NCI-H1436 (cell line): ENCODE measurements around the gene EEA1.
"Not testable (repeated sequence)": the region's sequence is repeated elsewhere in the genome, so short reads cannot be mapped to it uniquely, and the experiment has no call there.

Source experiments
- DNase-seq: peaks from one replicate; lab custom pipeline; 2025; lab: John Stamatoyannopoulos, UW

EEA1 gene

DNA sequence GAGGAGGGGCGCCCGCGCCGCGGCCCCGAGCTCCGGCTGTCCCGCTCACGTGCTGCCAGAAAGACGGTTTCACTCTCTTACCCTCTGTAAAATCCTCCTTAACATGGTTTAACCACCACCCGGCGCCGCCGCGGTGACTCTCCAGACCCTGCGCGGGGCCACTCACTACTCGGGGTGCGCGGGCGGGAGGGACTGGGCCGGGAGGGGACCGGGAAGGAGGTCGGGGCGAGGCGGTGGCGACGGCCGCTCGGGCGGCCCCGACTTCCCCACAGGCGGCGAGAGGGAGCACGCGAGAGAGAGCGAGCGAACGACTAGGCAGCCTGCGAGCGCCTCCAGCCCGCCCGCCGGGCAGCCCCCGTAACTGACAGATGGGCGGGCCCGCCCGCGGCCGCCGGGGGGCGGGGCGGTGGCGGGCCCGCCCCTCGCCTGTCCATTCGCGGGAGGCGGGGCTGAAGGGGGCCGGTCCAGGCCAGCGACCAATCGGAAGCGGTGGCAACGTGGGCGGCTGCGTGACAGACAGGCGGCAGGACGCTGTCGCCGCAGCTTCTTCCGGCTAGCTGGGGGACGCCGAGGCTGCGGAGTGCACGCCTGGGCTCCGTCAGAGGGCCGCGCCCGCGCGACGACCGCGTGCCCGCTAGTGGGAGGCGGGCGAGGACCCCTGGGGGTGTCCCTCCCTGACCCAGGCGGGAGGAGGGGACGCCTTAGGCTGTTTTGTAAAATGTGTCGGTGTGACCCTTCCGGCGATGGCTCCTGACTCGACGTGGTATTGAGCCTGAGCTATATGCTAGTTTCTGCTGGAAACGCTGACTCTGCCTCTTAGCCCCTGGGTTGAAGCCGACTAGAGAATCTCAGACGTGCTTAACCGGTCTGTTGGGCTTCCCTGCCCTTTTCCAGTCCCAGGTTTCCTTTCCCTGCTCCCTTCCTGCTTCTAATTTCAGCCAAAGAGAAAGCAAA, at the start of gene EEA1:
EEA1 (minus strand) TSS at position 334 of the 954 bp plus-strand sequence; CDS start at position 105, 229 bp downstream.
- DNase-seq: peak; percentile 93

DNA sequence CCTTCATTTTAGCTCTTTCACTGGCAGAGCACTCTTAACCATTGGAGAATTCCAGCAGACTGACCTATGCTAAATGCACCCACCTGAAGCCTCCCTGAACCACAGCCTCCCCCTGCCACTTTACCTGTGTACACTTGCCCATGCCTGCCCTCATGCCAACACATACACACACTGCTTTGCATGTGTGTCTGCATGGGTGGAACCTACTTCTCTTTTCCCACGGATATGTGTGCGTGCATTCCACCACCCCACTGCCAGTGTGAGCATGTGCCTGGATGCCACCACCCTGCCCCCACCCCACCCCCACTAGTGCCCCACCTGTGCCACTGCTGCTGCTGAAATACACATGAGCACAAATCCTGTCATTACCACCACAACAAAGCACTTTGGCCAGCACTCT, 49.5 kb upstream of the EEA1 start:
- no peak for DNase-seq

DNA sequence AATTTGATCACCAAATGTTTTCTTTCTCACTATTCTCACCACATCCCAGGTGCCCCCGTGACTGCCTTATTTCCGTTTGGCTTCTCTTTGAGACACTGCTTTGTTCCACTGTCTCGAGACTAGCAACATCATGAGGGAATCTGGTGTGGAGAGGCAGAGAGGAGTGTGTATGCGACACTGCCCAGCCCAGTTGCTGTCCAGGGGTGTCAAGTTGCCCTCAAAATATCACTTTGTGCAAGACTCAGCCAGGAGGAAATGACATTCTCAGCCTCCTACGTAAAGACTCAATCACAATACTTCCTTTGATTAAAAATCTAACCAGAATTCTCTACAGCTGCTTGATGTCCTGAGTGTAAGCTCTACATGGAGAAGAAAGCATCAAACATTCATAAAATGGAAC, 48.2 kb upstream of the EEA1 start:
- no peak for DNase-seq

DNA sequence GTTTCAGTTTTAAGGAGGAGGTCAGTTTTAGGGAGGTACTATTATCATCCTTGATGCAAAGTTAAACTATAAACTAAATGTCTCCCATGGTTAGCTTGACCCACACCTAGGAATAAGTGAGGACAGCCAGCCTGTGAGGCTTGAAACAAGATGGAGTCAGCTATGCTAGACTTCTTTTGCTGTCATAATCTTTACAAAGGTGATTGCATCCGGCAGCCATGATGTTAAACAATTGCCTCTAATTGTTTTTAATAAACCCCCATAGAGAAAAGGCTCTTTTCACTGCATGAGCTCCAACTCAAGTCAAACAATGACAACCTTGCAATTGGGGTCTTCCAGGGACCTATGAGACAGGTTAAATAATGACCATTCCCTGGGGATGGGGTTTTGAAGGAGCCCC, 45.7 kb upstream of the EEA1 start:
- DNase-seq: no peak

DNA sequence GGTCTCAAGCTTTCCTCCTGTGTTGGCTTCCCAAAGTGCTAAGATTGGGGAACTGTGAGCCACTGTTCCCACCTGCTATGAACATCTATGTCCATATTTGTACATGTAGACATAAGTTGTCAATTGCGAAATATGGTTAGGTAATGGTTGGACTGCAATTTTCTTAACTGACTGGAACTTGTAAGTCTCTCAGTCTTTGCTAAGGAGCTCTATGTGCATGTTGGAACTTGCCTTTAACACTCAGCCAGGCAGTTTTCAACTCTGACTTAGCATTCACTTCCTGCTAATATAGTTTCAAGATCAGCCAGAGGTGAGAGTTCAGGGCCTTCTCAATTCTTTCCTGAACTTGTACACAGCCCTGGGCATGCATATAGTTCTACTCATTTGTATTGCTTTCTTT, 44.5 kb upstream of the EEA1 start:
- DNase-seq: no peak

DNA sequence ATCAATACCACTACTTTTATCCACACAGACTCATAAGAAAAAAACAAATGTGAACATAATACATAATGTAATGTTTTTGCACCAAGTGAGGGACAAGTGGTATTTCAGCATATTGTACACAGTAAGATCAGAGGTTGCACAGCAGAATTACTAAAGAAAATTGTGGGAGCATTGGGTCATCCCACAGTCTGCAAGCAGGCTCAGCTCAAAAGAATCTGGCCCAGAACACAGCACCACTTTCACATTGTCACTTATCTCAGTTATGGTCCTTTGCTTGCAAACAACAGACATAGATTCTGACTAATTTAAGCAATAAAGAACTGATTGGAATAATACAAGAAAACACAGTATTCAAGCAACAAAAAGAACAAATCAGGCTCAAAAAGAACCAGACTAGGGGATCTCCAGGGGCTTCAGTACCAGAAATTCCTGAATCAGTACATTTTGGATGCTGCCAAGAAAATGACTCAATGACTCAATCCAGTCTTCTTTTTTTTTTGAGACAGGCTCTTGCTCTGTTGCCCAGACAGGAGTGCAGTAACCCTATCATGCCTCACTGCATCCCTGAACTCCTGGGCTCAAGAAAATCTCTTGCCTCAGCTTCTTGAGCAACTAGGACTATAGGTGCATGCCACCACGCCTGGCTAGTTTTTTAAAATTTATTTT, 42.9 kb upstream of the EEA1 start:
- DNase-seq: no peak

DNA sequence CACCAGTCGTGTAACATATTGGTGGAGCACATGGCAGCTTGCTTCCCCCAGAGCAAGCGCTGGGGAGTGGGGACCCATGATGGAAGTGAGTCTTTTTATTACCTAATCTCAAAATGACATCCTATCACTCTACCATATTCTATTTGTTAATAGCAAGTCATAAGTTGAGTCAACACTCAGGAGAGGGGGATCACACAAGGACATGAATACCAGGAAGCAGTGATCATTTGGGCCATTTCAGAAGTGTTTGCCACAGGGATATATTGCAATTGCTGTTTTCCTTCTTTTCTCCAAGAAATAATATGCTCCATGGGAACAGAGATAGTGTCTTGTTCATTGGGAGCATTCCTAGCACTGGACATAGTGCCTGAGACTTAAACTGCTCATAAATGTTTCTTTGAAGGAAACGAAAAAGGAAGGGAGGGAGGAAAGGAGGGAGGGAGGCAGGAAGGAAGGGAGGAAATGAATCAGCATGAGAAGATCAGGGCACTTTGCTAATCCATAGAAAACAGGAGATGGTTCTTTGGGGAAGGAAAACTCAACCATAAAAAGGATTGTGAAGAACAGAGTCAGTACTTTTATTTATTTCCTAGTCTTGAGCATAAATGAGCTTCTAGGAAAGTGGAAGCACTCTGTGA, 39.2 kb upstream of the EEA1 start:
- DNase-seq: no peak

DNA sequence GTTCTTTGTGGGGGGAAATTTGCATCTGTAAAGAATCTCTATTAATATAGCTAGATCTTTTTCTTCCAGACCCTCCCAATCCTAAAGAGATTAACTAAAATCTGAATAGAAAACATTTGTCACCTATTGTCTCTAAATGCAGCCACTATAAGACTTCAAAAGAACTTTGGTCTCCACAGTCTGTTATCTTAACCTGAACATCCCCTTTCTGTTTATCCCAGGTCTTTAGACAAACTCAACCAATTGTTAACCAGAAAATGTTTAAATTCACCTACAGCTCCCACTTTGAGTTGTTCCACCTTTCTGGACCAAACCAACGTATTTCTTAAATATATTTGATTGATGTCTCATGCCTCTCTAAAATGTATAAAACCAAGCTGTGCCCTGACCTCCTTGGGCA, 35.3 kb upstream of the EEA1 start:
- DNase-seq: not testable (repeated sequence)

DNA sequence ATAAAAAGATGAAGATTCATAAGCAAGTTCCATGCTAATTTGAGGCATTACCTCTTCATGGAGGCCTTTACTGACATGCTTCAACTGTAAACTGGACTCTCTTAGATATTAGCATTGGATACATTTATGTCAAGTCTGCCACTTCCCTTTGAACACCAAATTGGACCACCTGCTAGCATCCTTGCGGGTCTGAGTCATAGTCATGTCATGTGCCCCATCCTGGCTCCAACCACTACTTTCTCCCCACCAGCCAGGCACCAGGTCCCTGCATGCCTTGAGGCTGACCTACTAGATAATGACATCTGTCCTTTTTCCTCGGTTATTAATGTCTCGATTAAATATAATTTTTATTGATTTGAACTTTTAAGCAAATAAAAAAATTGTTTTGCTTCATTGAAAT, 32.9 kb upstream of the EEA1 start:
- no peak for DNase-seq

DNA sequence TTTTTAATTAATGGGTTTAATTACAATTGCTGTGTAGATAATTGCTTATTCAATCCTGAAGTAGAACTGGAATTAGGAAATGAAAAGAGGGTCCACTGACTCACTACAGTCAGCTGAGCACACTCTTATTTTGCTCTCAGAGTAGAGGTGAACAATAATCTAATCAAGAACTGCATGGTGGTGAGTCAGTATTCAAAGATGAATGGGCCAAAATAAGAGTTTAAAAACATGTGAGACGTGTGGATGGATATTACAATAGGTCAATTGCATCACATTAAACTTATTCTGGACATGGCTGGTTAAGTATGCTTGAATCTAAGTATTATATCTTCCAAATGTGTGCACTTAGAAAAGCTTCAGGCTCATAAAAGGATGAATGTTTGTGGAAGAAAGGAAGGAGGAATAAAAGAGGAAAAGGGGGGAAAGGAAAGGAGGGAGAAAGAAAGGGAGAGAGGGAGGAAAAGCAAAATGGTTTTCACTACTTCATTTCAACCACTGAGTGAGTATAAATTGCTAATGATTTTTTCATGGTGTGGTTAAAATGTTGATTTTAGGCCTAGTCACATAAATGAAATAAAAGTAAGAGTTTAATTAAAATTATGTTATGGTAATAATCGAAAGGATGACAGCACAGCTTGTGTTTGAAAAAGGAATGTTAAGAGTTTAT, 27.0 kb upstream of the EEA1 start:
- DNase-seq: no peak

DNA sequence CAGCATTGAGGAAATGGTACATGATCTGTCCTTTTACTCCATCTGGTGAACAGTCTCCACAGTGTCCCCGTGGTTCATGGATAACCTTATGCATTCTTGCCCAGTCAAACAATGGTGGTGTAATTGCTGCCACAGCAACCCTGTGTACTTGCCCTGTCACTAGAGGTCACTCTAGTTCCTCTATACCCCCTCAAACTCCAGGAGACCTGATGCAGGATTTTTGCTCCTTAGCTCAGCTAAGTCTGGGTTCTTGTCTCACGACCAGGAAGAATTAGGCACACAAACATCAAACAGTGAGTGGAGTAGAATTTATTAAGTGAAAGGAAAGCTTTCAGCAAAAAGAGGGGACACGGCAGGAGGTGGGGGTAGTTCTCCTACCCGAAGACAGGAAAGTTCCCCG, 24.7 kb upstream of the EEA1 start:
- no peak for DNase-seq

DNA sequence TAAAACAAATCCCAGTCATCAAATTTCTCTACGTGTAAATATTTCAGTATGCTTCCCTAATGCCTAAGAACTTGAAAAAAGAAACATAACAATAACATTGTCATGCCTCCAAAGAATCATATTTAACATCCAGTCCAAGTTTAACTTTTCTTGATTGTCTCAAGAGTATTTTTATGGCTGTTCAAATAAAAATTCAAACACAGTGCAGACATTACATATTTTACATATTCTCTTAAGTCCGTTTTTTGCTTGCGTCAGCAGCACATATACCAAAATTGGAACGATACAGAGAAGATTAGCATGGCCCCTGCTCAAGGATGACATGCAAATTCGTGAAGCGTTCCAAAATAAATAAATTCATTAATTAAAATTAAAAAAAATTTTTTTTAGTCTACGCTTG, 23.3 kb upstream of the EEA1 start:
- no peak for DNase-seq

DNA sequence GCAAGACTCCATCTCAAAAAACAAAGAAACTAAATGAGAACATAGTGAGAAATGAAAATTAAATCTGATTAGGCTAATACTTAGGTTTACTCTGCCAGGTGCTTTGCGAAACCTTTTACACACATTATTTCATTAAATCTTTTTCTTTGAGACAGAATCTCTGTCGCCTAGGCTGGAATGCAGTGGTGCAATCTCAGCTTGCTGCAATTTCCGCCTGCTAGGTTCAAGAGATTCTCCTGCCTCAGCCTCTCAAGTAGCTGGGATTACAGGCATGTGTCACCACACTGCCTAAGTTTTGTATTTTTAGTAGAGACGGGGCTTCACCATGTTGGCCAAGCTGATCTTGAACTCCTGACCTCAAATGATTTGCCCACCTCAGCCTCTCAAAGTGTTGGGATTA, 21.9 kb upstream of the EEA1 start:
- no peak for DNase-seq

DNA sequence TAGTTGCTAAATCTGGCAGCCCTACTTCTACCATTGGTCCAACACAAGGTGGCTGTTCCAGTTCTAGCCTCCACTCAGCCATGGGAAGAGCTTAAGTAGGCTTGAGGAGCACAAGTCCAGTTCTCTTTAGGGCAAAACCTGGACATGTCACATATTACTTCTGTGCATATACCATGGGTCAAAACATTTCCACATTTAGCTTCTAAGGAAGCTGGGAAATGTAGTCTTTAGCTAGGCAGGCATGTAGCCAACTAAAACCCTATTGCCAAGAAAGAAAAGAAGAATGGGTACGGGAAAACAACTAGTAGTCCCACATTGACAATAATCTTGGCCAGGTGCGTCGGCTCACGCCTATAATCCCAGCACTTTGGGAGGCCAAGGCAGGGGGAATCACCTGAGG, 20.9 kb upstream of the EEA1 start:
- no peak for DNase-seq

DNA sequence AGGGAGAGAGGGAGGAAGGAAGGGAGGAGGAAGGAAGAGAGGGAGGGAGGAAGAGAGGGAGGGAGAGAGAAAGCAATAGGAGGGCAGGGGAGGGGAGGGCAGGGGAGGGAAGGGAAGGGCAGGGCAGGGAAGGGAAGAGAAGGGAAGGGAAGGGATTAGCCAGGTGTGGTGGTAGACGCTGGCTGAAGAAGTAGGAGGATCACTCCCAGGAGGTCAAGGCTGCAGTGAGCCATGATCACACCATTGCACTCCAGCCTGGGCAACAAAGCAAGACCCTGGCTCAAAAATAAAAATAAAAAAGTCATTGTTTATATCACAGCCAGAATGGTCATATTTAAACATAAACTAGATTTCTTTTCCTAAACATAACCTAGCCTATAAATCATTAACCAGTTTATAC, 20.4 kb upstream of the EEA1 start:
- no peak for DNase-seq

DNA sequence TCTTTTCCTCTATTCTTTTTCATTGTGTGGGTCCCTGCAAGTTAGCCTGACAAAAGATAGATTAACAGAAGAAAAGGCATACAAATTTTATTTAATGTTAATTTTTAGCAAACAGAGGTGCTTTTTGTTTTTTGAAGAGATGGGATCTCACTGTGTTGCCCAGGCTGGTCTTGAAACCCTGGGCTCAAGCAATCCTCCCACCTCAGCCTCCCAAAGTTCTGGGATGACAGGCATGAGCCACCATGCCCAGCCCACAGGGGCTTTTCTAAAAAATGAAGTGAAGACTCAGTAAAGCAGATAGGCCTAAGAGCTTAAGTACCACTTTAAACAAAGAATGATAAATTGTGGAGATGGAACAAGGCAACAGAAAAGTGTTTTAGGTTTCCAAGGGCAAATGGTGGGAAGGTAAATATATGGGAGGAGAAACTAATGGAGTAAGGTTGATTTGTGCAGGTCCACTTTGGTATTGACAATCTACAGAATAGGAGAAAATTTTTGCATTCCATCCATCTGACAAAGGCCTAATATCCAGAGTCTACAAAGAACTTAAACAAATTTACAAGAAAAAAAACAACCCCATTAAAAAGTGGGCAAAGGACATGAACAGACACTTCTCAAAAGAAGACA, 18.6 kb upstream of the EEA1 start:
- no peak for DNase-seq

DNA sequence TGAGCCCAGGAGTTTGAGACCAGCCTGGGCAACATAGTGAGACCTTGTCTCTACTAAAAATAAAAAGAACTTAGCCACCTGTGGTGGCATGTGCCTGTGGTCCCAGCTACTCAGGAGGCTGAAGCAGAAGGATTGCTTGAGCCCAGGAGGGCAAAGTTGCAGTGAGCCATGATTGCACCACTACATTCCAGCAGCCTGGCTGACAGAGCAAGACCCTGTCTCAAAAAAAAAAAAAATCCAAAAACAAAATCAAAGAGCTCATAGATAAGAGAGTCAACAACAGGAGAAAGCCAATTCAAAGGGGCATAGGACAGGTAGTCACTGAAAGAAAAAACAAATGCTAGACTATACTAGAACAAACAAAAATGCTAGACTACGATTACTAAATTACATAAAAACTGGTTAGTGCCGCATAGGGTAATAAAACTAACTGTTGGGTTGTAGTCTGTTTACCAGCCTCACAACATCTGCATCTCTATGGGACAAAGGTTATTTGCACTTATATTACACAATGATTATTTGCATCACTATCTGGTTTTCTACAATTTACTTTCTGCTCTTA, 16.6 kb upstream of the EEA1 start:
- DNase-seq: no peak

DNA sequence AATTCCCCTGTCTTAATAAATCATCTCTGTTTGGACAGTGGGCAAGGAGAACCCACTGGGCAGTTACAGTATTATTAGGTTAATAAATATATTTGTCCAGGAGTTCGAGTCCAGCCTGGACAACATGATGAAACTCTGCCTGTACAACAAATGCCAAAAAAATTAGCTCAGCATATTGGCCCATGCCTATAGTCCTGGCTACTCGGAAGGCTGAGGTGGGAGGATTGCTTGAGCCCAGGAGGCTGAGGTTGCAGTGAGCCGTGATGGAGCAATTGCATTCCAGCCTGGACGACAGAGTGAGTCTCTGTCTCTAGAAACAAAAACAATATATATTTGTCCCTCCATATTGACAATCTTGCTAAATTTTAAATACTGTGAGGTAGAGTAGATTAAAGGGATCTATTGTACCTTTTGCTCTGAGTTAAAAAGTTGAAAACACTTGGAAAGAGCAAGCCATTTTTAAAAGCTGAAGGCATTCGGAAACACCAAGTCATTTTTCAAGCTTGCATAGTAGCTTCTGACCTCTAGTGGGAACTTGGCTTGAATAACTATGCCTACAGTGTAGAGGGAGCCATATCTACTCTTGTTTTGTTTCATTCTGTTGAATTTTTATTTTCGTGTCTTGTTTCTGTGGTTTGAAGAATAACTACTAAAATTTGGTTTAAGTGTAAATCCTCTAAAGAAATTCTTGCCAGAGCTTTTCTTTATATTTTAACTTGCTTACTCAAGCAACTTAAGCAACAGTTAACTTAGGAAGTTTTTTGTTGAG, 14.6 kb upstream of the EEA1 start:
- DNase-seq: no peak

DNA sequence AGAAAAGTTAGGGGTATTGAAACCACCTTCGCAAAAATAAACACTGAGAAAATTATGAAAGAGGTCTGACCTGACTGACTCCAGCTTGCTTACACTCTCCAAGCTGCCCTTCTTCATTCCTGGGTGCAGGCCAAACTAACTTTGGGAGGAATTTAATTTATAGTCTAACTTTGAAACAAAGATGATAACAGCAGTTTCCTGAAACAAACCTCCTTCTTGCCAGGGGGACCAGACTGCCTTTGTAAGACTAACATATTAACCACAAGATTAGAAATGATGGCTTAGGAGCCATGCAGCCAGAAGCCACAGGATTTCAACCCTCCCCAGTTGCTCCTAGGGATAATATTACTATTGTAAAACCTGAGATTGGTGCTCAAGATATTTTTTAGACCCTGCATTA, 13.8 kb upstream of the EEA1 start:
- DNase-seq: no peak

DNA sequence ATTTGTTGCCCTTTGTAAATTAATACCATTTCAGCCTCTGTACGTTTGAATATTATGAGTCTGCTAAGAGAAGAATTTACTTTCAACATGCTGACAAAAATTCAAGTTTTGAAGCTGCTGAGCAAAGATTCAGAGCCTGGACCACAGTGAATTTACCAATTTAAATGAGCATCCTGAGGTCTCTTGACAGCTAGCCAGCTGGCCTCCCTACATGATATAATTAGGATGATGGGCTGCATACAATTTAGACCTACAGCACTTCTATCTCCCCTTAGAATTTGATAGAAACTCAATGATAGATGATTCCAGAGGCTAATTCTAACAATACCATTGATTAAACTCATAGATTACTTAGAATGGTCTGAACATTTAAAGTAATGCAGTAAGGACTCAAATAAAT, 10.0 kb upstream of the EEA1 start:
- DNase-seq: no peak

DNA sequence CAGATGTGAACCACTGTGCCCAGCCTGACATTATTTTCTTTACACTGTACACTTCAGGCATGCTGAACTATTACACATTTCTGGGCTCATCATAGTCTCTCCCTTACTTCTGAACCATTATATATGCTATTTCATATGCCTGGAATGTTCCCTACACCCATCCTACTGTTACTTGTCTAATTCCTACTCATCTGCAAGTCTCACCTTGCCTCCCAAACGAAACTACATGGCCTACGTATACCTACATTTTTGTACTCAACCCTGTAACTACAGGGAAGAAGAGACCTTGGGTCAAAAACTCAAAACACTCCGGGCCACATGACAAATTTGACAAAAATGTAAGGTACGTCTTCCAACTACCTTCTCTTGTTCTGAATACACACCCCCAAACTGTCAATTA, 9.5 kb upstream of the EEA1 start:
- no peak for DNase-seq
